BLaER1 (cell line): ENCODE measurements around the gene PITX3.

ENCODE experiments used
- H3K27ac ChIP-seq: shearing (Covaris generic); formaldehyde crosslinking; 2 replicates; pipeline ENCODE4 v1.8.1; 2022
- H3K27me3 ChIP-seq: shearing (Covaris generic); formaldehyde crosslinking; 2 replicates; pipeline ENCODE4 v1.8.1; 2022
- H3K36me3 ChIP-seq: shearing (Covaris generic); formaldehyde crosslinking; 2 replicates; pipeline ENCODE4 v1.8.1; 2022
- H3K4me1 ChIP-seq: shearing (Covaris generic); formaldehyde crosslinking; 2 replicates; pipeline ENCODE4 v1.8.1; 2022
- H3K4me2 ChIP-seq: shearing (Covaris generic); formaldehyde crosslinking; 2 replicates; pipeline ENCODE4 v1.8.1; 2022
- H3K4me3 ChIP-seq: shearing (Covaris generic); formaldehyde crosslinking; 2 replicates; pipeline ENCODE4 v1.8.1; 2022
- H3K9ac ChIP-seq: shearing (Covaris generic); formaldehyde crosslinking; 2 replicates; pipeline ENCODE4 v1.8.1; 2022
- H3K9me3 ChIP-seq: shearing (Covaris generic); formaldehyde crosslinking; 2 replicates; pipeline ENCODE4 v1.8.1; 2022
- H4K20me1 ChIP-seq: shearing (Covaris generic); formaldehyde crosslinking; 2 replicates; pipeline ENCODE4 v1.8.1; 2022
- Cebpa-rat ChIP-seq: shearing (Covaris generic); IDR thresholded peaks from 2 replicates; pipeline ENCODE4 v1.8.1; 2022

The PITX3 gene

DNA sequence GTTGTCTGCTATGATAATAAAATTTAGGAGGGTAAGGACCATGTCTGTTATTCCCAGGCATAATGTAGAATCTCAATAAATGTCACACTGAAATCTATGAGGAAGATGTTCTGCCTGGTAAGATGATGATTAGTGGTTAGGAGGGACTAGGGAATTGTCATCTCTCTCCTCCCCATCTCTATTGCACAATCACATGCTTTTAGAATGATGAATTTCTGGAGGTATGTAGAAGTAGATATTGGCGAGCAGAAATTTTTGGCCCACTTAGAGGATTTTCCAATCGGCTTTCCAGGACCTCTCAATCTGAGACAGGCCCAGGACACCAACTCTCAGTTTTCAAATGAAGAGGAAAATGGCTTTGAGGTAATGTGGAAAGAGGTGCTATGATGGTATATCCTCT, 2.0 kb upstream of the PITX3 start:
- H3K9me3 ChIP-seq, result peaks cover 9% of the 10 kb centered on the region
- H3K4me1 ChIP-seq, result peaks cover 36% of the 10 kb centered on the region
- H3K27ac ChIP-seq, result no peak overlapping the region
- H3K36me3 ChIP-seq, result peaks cover 2% of the 10 kb centered on the region; the same call in 1 of the 2 replicates
- peak; percentile 60; the same call in 1 of the 2 replicates for TF ChIP-seq Cebpa-rat
- H3K4me2 ChIP-seq, result no peak overlapping the region
- H3K9ac ChIP-seq, result no peak overlapping the region
- H3K4me3 ChIP-seq, result no peak overlapping the region
- H4K20me1 ChIP-seq, result peaks cover 28% of the 10 kb centered on the region
- H3K27me3 ChIP-seq, result peaks cover 44% of the 10 kb centered on the region

DNA sequence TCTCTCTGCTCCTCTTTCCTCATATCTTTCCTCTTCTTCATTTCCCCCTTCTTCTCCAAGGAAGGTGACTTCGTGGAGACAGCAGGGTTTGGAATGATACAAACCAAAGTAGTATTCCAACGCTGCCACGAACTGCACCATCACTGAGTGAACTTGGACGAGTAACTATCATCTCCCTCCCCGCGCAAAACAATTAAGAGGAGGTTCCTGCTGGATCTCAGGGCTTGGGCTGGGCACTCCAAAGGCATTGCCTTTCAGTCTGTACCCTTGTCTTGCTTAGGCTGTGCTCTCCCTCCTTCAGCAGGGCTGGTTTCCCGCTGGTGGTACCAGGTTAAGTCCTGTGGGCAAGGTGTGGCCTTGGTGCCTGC, 790 bp upstream of the PITX3 start:
- Histone ChIP-seq H3K4me2 (no peak overlapping the region), H4K20me1 (peaks cover 16% of the 10 kb centered on the region), H3K9me3 (peaks cover 9% of the 10 kb centered on the region), H3K4me1 (peaks cover 24% of the 10 kb centered on the region), H3K36me3 (no peaks in the 10 kb centered on the region), H3K9ac (no peak overlapping the region), H3K4me3 (no peak overlapping the region), H3K27ac (no peak overlapping the region), H3K27me3 (peaks cover 44% of the 10 kb centered on the region)
- TF ChIP-seq Cebpa-rat, result no peak

DNA sequence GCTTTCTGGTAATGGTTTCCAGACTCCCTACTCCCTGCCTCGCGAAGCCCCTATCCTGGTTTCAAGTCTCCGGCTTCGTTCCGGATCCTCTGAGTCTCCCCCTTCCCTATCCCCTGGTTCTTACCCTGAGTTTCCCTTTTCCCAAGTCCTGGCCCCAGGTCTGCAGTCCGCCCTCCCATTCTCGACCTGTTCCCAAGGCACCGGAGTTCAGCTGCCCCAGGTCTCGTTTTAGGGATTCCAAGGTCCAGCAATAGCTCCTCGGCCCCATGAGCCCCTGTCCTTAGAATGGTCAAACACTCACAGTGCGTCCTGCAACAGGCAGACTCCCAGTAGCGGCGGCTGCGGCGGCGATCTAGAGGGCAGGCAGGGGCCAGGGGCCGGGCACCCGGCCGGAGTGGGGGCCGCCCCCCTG, 274 bp downstream of the PITX3 start:
- Histone ChIP-seq H3K4me3 (peak overlapping the region; percentile 25; the same call in 1 of the 2 replicates), H3K4me2 (peak overlapping the region; percentile 30; the same call in 1 of the 2 replicates), H3K9ac (no peak overlapping the region), H4K20me1 (peaks cover 5% of the 10 kb centered on the region), H3K4me1 (peaks cover 13% of the 10 kb centered on the region), H3K27me3 (peaks cover 44% of the 10 kb centered on the region), H3K27ac (no peak overlapping the region), H3K9me3 (peaks cover 9% of the 10 kb centered on the region), H3K36me3 (no peaks in the 10 kb centered on the region)
- no peak for TF ChIP-seq Cebpa-rat

DNA sequence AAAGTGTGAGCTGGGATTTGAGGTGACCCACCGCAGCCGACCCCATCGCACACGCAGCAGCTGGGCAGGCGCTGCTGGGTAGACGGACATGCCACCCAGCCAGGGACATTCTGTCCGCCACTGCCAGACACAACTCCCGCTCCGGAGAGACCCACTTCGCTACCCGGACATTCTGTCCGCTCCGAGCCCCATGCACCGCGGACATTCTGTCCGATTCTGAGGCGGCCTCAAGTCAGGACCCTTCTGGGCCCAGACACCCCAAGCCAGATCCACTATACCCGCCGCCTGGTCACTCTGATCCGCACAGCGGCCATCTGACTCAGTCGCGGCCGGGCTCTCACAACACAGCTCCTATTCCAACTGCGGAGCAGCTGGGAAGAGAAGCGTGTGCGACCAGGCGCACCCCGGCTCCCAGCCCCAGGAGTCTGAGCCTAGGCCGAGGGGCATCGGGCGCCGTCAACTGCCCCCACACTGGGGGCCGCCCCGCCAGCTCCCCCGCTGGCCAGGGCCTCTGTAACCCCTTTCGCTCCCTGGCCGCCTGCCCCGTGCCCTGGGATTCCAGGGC, 763 bp downstream of the PITX3 start:
- Histone ChIP-seq H3K4me1 (peaks cover 12% of the 10 kb centered on the region), H3K4me2 (no peak overlapping the region), H3K9me3 (peaks cover 9% of the 10 kb centered on the region), H3K27me3 (peaks cover 44% of the 10 kb centered on the region), H3K4me3 (no peak overlapping the region), H4K20me1 (peaks cover under 1% of the 10 kb centered on the region; the same call in 1 of the 2 replicates), H3K9ac (no peak overlapping the region), H3K36me3 (no peaks in the 10 kb centered on the region), H3K27ac (no peak overlapping the region)
- TF ChIP-seq Cebpa-rat, result no peak

DNA sequence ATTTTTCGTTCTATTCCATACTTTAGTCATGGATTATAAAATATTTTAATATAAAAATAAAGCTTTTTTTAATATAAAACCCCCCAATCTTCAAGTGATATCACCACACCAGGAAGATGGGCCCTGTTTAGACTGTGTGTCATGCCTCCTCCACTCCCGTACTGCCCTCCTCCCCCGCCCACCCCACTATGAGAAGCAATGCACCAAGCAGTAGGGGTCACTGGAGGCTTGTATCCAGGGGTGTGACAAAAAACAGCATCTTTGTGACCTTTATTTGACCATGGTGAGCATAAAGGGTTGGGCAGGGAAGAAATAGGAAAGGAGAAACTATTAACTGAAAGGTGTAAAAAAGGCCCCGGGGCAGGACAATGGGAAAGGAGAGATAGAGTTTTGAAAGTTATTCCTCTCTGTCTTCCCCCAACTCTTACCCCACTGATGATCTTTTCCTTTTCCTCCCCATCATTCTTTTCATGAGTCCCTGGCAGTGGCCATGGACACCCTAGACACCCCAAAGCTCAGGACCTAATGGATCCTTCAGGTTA, 3.5 kb downstream of the PITX3 start:
- TF ChIP-seq Cebpa-rat, result no peak
- Histone ChIP-seq H3K4me2 (no peak overlapping the region), H3K4me1 (0 out of 2 replicates have a peak, but pooled peaks cover 6% of the 10 kb centered on the region), H3K4me3 (no peak overlapping the region), H3K9ac (no peak overlapping the region), H3K9me3 (peaks cover 9% of the 10 kb centered on the region), H3K27me3 (peaks cover 40% of the 10 kb centered on the region), H4K20me1 (no peaks in the 10 kb centered on the region), H3K36me3 (no peaks in the 10 kb centered on the region), H3K27ac (no peak overlapping the region)

DNA sequence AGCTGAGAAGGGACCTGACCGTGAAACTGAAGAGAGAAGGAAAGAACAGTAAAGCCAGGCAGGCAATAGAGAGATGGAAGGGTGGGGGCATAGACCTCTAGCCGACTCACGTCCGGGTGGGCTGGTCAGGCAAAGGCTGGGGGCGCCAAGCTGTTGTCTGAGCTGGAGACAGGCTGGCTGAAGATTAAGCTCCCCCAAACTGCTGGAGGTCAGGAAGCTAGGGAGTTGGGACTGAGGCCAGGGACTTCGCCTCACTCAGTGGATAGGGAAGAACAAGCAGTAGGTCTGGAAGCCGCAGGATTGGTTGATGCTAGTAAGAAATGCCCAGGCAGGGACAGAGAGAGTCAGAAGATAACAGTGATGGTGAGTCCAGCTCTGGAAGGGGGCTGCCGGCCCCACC, 5.3 kb downstream of the PITX3 start:
- Histone ChIP-seq H3K27me3 (peaks cover 40% of the 10 kb centered on the region), H4K20me1 (peaks cover 6% of the 10 kb centered on the region; the same call in 1 of the 2 replicates), H3K9ac (no peak overlapping the region), H3K27ac (no peak overlapping the region), H3K9me3 (no peaks in the 10 kb centered on the region; the same call in 1 of the 2 replicates), H3K36me3 (no peaks in the 10 kb centered on the region), H3K4me3 (no peak overlapping the region), H3K4me1 (no peaks in the 10 kb centered on the region), H3K4me2 (no peak overlapping the region)
- no peak for TF ChIP-seq Cebpa-rat

DNA sequence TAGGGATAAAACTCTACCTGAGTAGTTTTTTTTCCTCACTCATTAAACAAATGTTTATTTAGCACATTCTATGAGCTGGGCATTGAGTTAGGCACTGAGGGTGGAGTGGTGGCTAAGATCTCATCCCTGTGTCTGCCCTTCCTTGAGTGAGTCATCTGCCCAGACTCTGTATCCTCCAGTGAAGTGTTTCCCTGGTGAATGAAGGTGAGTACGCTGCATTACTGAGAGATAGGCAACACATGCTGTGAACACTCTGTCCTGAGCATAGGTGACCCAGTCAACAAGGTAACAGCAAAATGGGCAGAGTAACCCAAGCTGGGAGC, 5.8 kb downstream of the PITX3 start:
- Histone ChIP-seq H3K36me3 (no peaks in the 10 kb centered on the region), H3K9ac (no peak overlapping the region), H3K27ac (no peak overlapping the region), H3K9me3 (no peaks in the 10 kb centered on the region; the same call in 1 of the 2 replicates), H3K4me1 (peaks cover 2% of the 10 kb centered on the region), H3K4me3 (no peak overlapping the region), H3K27me3 (peaks cover 40% of the 10 kb centered on the region), H3K4me2 (no peak overlapping the region), H4K20me1 (peaks cover 11% of the 10 kb centered on the region)
- TF ChIP-seq Cebpa-rat, result no peak

DNA sequence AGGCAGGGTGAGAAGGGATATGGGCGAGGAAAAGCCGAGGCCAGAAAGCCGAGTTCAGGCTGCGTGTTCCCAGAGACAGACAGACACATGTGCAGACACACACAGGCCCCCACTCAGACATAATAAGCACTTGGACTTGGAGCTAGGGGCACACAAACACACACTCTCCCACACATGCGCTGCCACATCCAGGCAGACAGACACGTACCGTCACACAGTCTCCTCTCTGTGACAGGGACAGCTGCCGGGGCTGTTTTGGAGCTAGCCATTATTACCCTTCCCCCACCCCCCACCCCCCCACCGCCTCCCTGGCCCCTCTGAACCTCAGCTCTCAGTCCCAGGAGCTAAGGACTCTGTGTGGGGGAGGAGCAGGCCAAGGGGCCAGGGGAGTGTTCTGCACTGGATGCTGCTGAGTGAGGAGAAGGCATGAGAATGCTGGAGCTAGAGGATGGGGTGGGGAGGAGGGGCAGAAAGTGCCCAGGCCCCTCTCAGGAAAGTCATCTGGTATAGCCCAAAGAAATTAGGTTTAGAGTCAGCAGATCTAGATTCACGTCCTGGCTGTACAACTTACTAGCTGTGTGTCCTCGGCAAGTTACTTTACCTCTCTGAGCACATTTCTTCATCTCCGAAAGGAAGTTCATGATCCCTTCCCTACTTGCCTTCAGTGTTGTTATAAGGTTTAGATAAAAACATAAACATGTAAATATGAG, 6.3 kb downstream of the PITX3 start:
- Histone ChIP-seq H3K4me2 (no peak overlapping the region), H3K27ac (no peak overlapping the region), H4K20me1 (peaks cover 16% of the 10 kb centered on the region), H3K4me1 (peaks cover 7% of the 10 kb centered on the region), H3K9me3 (no peaks in the 10 kb centered on the region), H3K36me3 (no peaks in the 10 kb centered on the region), H3K4me3 (no peak overlapping the region), H3K27me3 (peaks cover 40% of the 10 kb centered on the region), H3K9ac (no peak overlapping the region)
- no peak for TF ChIP-seq Cebpa-rat

DNA sequence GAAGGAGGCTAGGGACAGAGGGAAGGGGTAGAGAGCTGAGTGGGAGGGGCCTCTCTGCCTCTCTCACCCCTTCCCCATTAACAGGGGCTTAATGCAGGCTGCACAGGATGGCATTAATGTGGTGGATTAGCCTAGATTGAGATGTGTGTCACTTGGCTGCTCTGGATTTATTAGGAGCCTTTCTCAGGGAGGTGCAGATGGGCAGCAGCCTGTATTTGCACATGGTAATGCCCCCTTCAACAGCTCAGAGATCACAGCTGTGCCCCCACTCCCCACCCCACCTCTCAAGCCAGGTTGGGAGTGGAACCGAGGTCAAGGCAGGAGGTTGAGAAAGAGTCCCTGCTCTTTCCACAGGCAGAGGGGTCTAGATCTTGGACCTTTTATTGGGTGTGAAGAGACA, 7.3 kb downstream of the PITX3 start:
- Histone ChIP-seq H3K36me3 (no peaks in the 10 kb centered on the region), H3K4me2 (no peak overlapping the region), H4K20me1 (peaks cover 17% of the 10 kb centered on the region), H3K9ac (no peak overlapping the region), H3K4me3 (no peak overlapping the region), H3K9me3 (no peaks in the 10 kb centered on the region), H3K4me1 (peaks cover 10% of the 10 kb centered on the region), H3K27me3 (peaks cover 40% of the 10 kb centered on the region), H3K27ac (no peak overlapping the region)
- no peak for TF ChIP-seq Cebpa-rat
